ENCODE data around the gene ARHGAP1.

The ARHGAP1 gene

DNA sequence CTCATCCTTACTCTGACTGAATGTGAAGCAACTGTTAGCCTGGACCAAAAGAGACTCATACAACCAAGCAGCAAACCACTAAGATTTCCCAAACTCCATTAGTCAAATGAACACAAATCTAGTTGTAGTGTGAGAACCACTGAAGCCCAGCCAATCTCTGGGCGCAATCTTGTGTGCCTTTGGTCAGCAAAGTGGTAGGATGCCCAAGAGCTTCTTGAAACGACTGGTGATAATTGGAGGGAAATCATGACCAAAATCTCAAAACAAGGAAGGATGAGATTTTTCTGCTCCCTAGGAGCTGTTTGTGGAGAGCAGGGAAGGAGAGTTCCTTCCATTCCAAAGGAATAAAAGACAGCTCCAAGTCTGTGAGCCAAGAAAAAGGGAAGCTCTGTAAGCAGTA, 42.6 kb upstream of the ARHGAP1 start:
- Mint-ChIP-seq H3K9me3 (no peaks in the 10 kb centered on the region), H3K4me1 (no peaks in the 10 kb centered on the region), H3K4me3 (no peak overlapping the region), H3K27me3 (ENCODE audit: low read depth) (no peaks in the 10 kb centered on the region), H3K27ac (no peak overlapping the region), H3K36me3 (ENCODE audit: low read depth) (peaks cover 82% of the 10 kb centered on the region)
- TF ChIP-seq, protein P1, sequence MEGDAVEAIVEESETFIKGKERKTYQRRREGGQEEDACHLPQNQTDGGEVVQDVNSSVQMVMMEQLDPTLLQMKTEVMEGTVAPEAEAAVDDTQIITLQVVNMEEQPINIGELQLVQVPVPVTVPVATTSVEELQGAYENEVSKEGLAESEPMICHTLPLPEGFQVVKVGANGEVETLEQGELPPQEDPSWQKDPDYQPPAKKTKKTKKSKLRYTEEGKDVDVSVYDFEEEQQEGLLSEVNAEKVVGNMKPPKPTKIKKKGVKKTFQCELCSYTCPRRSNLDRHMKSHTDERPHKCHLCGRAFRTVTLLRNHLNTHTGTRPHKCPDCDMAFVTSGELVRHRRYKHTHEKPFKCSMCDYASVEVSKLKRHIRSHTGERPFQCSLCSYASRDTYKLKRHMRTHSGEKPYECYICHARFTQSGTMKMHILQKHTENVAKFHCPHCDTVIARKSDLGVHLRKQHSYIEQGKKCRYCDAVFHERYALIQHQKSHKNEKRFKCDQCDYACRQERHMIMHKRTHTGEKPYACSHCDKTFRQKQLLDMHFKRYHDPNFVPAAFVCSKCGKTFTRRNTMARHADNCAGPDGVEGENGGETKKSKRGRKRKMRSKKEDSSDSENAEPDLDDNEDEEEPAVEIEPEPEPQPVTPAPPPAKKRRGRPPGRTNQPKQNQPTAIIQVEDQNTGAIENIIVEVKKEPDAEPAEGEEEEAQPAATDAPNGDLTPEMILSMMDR (IDR thresholded peaks at IDR 0.05; ENCODE audit: unreplicated experiment in 3 of 3): no peak

DNA sequence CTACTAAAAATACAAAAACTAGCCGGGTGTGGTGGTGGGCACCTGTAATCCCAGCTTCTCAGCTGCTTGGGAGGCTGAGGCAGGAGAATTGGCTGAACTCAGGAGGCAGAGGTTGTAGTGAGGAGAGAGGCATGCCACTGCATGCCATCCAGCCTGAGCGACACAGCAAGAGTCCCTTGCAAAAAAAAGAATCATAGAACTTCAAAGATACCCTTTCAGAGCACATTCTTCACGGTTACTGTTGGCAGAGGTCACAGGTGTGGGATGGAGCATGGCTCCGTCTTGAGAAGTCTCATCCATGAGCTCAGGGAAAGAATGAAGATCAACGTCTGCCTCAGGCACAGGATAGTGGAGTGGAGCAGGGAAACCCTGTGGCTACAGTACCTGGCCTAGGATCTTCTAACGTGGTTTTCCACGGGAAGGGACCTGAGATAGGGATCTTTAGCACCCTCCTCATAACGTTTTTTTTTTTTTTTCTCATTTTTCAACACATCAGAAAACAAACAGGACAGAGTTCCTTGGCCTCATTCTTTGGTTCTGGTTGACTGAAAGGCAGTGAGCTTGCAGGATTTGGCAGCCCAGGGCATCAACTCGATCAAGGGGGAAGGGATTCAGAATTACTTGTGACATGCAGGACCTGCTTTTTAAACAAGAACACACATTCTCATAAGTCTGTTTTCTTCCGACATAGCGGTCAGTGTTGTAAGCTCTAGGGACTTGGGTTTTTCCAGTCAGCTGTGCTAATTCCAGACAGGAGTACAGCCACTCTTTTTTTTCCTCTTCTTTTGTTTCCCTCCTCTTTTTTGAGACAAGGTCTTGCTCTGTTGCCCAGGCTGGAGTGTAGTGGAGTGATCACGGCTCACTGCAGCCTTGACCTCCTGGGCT, 41.4 kb upstream of the ARHGAP1 start:
- Mint-ChIP-seq H3K4me1 (no peaks in the 10 kb centered on the region), H3K9me3 (no peaks in the 10 kb centered on the region), H3K27ac (no peak overlapping the region), H3K4me3 (no peak overlapping the region), H3K36me3 (ENCODE audit: low read depth) (peaks cover 71% of the 10 kb centered on the region), H3K27me3 (ENCODE audit: low read depth) (no peaks in the 10 kb centered on the region)
- TF ChIP-seq, protein P1 (IDR thresholded peaks at IDR 0.05; ENCODE audit: unreplicated experiment in 3 of 3): no peak

DNA sequence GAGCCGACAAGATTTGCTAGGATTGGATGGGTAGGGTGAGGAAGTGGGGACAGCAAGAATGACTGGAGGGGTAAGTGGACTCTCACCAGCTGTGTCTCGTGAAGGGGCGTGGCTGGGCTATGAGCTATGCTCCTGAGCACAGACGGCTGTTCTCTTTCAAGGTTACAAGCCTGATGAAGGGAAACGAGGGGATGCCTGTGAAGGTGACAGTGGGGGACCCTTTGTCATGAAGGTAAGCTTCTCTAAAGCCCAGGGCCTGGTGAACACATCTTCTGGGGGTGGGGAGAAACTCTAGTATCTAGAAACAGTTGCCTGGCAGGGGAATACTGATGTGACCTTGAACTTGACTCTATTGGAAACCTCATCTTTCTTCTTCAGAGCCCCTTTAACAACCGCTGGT, 38.5 kb upstream of the ARHGAP1 start:
- Mint-ChIP-seq H3K36me3 (ENCODE audit: low read depth) (peaks cover 47% of the 10 kb centered on the region), H3K9me3 (no peaks in the 10 kb centered on the region)

DNA sequence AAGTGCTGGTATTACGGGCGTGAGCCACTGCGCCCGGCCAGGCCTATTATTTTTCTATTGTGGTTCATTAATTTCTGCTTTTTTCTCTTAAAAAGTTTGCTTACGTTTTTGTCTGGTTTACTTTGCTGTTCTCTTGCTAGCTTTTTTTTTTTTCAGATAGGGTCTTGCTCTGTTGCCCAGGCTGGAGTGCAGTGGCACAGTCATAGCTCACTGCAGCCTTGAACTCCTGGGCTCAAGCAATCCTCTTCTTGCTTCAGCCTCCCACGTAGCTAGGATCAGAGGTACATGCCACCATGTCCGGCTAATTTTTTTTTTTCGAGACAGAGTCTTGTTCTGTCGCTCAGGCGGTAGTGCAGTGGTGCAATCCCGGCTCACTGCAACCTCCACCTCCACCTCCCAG, 37.3 kb upstream of the ARHGAP1 start:
- Mint-ChIP-seq H3K27ac (no peak overlapping the region), H3K4me1 (no peaks in the 10 kb centered on the region), H3K4me3 (no peak overlapping the region), H3K27me3 (ENCODE audit: low read depth) (no peaks in the 10 kb centered on the region), H3K9me3 (no peaks in the 10 kb centered on the region), H3K36me3 (ENCODE audit: low read depth) (peaks cover 36% of the 10 kb centered on the region)
- TF ChIP-seq, protein P1 (IDR thresholded peaks at IDR 0.05; ENCODE audit: unreplicated experiment in 3 of 3): no peak

More for the DNA sequence above, 38.5 kb upstream of the ARHGAP1 start:
- Mint-ChIP-seq H3K4me1 (no peaks in the 10 kb centered on the region), H3K4me3 (no peak overlapping the region), H3K27ac (no peak overlapping the region), H3K27me3 (ENCODE audit: low read depth) (no peaks in the 10 kb centered on the region)
- TF ChIP-seq, protein P1 (IDR thresholded peaks at IDR 0.05; ENCODE audit: unreplicated experiment in 3 of 3): no peak

DNA sequence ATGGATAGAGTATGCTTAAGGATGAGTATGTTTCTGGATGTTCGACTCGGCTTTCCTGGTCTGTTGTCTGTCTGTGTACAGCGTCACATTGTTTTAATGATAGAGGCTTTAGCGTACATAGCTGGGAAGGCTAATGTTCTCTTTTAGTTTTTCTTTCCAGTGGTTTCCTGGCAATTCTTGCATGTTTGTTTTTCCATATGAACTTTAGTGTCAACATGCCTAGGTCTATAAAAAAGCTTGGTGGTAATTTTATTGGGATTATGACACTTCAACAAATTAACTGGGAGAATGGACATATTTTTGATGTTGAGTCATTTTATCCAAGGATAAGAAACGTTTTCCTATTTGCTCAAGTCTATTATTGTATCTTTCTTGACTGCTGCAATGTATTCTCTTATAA, 36.2 kb upstream of the ARHGAP1 start:
- no peaks in the 10 kb centered on the region for H3K27me3 Mint-ChIP-seq (ENCODE audit: low read depth)
- H3K4me1 Mint-ChIP-seq: no peaks in the 10 kb centered on the region
- no peaks in the 10 kb centered on the region for H3K9me3 Mint-ChIP-seq
- peaks cover 25% of the 10 kb centered on the region for H3K36me3 Mint-ChIP-seq (ENCODE audit: low read depth)
- no peak overlapping the region for H3K4me3 Mint-ChIP-seq
- TF ChIP-seq, protein P1 (IDR thresholded peaks at IDR 0.05; ENCODE audit: unreplicated experiment in 3 of 3): no peak
- H3K27ac Mint-ChIP-seq: no peak overlapping the region

DNA sequence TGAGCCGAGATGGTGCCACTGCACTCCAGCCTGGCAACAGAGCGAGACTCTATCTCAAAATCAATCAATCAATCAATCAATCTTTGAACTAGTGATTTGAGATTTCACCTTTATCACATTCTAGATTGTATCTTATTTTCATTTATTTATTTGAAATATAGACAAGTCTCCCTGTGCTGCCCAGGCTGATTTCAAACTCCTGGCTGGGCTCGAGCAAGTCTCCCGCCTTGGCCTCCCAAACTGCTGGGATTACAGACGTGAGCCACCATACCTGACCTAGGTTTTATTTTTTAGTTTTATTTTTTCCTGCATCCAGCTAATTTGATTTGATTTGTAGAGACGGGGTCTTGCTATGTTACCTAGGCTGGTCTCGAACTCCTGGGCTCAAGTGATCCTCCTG, 35.7 kb upstream of the ARHGAP1 start:
- no peak overlapping the region for H3K27ac Mint-ChIP-seq
- H3K4me3 Mint-ChIP-seq: no peak overlapping the region
- TF ChIP-seq, protein P1 (IDR thresholded peaks at IDR 0.05; ENCODE audit: unreplicated experiment in 3 of 3): no peak
- H3K4me1 Mint-ChIP-seq: no peaks in the 10 kb centered on the region
- H3K9me3 Mint-ChIP-seq: no peaks in the 10 kb centered on the region
- H3K36me3 Mint-ChIP-seq (ENCODE audit: low read depth): peaks cover 20% of the 10 kb centered on the region
- no peaks in the 10 kb centered on the region for H3K27me3 Mint-ChIP-seq (ENCODE audit: low read depth)

Measured in nephron (organoid).